ENCODE data around the gene MEX3D. TPM values are rescaled to one million over a fixed set of nuclear protein-coding genes. Genes with fewer than 3 reads are reported as not detected.
A peak's percentile ranks its signal among the peaks of the same experiment; 100 is the strongest.

MEX3D gene
- total and polyA plus RNA-seq, 2 experiments from 2014 or later, result 6.6 to 38.7 TPM

GRCh38 chr19:1512671-1513498 lies 55.2 kb downstream of the MEX3D start, which contains the start of gene ADAMTSL5:
TSS of gene ADAMTSL5 (minus strand) at chr19:1513019. CDS start at chr19:1510943, 2,076 bp downstream.
- Histone ChIP-seq H3K4me1 (ENCODE audit: insufficient read depth) (peaks cover 35% of the 10 kb centered on the region), H3K27ac (peak within 1 kb of the TSS; percentile 98), H3K9me3 (ENCODE audit: low read depth) (no peaks in the 10 kb centered on the region), H3K4me2 (peak within 1 kb of the TSS; percentile 99), H3K9me2 (replicated peaks; ENCODE audit: insufficient read depth) (no peaks in the 10 kb centered on the region), H2AFZ (peak within 1 kb of the TSS; percentile 60), H4K20me1 (ENCODE audit: insufficient read depth, poor library complexity, severe bottlenecking) (no peaks in the 10 kb centered on the region), H3K79me2 (peaks cover 13% of the 10 kb centered on the region), H3K27me3 (no peaks in the 10 kb centered on the region), H3K36me3 (replicated peaks; ENCODE audit: insufficient read depth, low read depth) (no peaks in the 10 kb centered on the region), H3K4me3 (peak within 1 kb of the TSS; percentile 50)
- TF ChIP-seq EZH2 (IDR thresholded peaks at IDR 0.05; ENCODE audit: borderline replicate concordance), result no peak
- no peak for TF ChIP-seq EZH2phosphoT487 (IDR thresholded peaks at IDR 0.05; ENCODE audit: low read depth, severe bottlenecking, unreplicated experiment)
- TF ChIP-seq CTCF (IDR thresholded peaks at IDR 0.05; ENCODE audit: poor library complexity), result no peak
- 21% methylated on average over 13 of the region's 78 CpGs for WGBS (ENCODE audit: low lambda C conversion rate, missing lambda C conversion rate)
- DNase-seq (ENCODE audit: low spot score), result peak; percentile 89

- peak overlapping the region; percentile 50 for H3K4me3 ChIP-seq
- peak overlapping the region; percentile 98 for H3K27ac ChIP-seq
- no peaks in the 10 kb centered on the region for H3K9me3 ChIP-seq (ENCODE audit: low read depth)
- 83% methylated on average over 14 of the region's 22 CpGs for WGBS (ENCODE audit: low lambda C conversion rate, missing lambda C conversion rate)
- TF ChIP-seq EZH2phosphoT487 (IDR thresholded peaks at IDR 0.05; ENCODE audit: low read depth, severe bottlenecking, unreplicated experiment), result no peak
- no peak for TF ChIP-seq EZH2 (IDR thresholded peaks at IDR 0.05; ENCODE audit: borderline replicate concordance)
- TF ChIP-seq CTCF (IDR thresholded peaks at IDR 0.05; ENCODE audit: poor library complexity), result no peak
- H3K4me2 ChIP-seq, result peak overlapping the region; percentile 99
- H2AFZ ChIP-seq, result no peak overlapping the region
- no peak for DNase-seq (ENCODE audit: low spot score)
- H4K20me1 ChIP-seq (ENCODE audit: insufficient read depth, poor library complexity, severe bottlenecking), result no peaks in the 10 kb centered on the region
- no peaks in the 10 kb centered on the region for H3K9me2 ChIP-seq (replicated peaks; ENCODE audit: insufficient read depth)
- no peaks in the 10 kb centered on the region for H3K36me3 ChIP-seq (replicated peaks; ENCODE audit: insufficient read depth, low read depth)
- H3K27me3 ChIP-seq, result no peaks in the 10 kb centered on the region
- peaks cover 35% of the 10 kb centered on the region for H3K4me1 ChIP-seq (ENCODE audit: insufficient read depth)
- H3K79me2 ChIP-seq, result peaks cover 13% of the 10 kb centered on the region
These were observed 56.5 kb downstream of the MEX3D start for GRCh38 chr19:1511318-1512317.

- Histone ChIP-seq H3K27ac (peak overlapping the region; percentile 98), H3K9me3 (ENCODE audit: low read depth) (no peaks in the 10 kb centered on the region), H3K4me3 (no peak overlapping the region), H3K36me3 (replicated peaks; ENCODE audit: insufficient read depth, low read depth) (no peaks in the 10 kb centered on the region), H3K4me1 (ENCODE audit: insufficient read depth) (peaks cover 35% of the 10 kb centered on the region), H4K20me1 (ENCODE audit: insufficient read depth, poor library complexity, severe bottlenecking) (no peaks in the 10 kb centered on the region), H3K27me3 (no peaks in the 10 kb centered on the region), H3K4me2 (peak overlapping the region; percentile 99), H3K79me2 (peaks cover 13% of the 10 kb centered on the region), H3K9me2 (replicated peaks; ENCODE audit: insufficient read depth) (no peaks in the 10 kb centered on the region), H2AFZ (no peak overlapping the region)
- no peak for DNase-seq (ENCODE audit: low spot score)
- TF ChIP-seq EZH2 (IDR thresholded peaks at IDR 0.05; ENCODE audit: borderline replicate concordance) (no peak), EZH2phosphoT487 (IDR thresholded peaks at IDR 0.05; ENCODE audit: low read depth, severe bottlenecking, unreplicated experiment) (no peak), CTCF (IDR thresholded peaks at IDR 0.05; ENCODE audit: poor library complexity) (no peak)
- 67% methylated on average over 8 of the region's 9 CpGs for WGBS (ENCODE audit: low lambda C conversion rate, missing lambda C conversion rate)
These were observed 57.3 kb downstream of the MEX3D start for GRCh38 chr19:1510807-1511206.

All from hepatocyte (in vitro differentiated cells).